ENCODE measurements around the gene ADAMTSL2.

ADAMTSL2 gene

DNA sequence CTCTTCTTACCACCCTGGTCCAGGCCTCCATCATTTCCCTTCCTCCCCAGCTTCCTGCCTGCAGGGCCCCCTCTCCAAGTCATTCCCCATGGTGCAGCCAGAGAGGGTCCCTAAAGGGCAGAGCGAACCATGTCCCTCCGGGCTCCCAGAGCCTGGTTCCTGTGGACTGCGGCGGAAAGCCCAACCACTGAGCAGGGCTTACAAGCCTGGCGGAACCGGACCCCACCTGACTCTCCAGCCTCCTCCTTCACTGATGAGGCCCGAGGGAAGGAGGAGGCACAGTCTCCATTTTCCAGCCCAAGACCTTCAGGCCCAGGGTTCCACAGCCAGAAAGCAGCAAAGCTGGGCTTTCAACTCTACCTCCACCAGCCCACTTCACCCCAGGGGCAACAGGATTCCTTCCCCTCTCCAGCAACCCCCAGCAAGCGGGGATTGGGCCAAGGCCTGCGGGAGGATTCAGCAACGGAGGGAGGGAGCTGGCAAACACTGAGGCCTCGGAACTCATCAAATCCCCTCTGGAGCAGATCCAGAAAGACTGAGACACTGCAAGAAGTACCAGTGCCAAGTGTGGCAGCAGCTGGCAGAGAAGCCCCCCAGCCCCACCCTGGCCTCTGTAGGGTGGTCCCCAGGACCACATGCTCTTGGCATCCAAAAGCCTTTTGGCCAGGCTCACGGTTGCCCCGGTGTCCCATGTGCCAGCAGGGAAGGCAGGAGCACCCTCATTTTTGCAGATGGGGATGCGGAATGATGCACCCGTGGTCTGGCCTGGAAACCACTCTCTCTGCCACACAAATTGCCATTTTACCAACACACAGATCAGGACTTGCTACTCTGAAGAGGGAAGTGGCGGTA lies 71.6 kb downstream of the ADAMTSL2 start (continued):
- TF ChIP-seq ZNF565 (CRISPR knock-in tag; conservative IDR thresholded peaks at IDR 0.05; ENCODE audit: low read depth): no peak
- TF ChIP-seq, protein P1, sequence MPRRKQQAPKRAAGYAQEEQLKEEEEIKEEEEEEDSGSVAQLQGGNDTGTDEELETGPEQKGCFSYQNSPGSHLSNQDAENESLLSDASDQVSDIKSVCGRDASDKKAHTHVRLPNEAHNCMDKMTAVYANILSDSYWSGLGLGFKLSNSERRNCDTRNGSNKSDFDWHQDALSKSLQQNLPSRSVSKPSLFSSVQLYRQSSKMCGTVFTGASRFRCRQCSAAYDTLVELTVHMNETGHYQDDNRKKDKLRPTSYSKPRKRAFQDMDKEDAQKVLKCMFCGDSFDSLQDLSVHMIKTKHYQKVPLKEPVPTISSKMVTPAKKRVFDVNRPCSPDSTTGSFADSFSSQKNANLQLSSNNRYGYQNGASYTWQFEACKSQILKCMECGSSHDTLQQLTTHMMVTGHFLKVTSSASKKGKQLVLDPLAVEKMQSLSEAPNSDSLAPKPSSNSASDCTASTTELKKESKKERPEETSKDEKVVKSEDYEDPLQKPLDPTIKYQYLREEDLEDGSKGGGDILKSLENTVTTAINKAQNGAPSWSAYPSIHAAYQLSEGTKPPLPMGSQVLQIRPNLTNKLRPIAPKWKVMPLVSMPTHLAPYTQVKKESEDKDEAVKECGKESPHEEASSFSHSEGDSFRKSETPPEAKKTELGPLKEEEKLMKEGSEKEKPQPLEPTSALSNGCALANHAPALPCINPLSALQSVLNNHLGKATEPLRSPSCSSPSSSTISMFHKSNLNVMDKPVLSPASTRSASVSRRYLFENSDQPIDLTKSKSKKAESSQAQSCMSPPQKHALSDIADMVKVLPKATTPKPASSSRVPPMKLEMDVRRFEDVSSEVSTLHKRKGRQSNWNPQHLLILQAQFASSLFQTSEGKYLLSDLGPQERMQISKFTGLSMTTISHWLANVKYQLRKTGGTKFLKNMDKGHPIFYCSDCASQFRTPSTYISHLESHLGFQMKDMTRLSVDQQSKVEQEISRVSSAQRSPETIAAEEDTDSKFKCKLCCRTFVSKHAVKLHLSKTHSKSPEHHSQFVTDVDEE (CRISPR knock-in tag; IDR thresholded peaks at IDR 0.05): no peak
- TF ChIP-seq ESRRG (CRISPR knock-in tag; IDR thresholded peaks at IDR 0.05): no peak
- TF ChIP-seq ZC3H10 (CRISPR knock-in tag; IDR thresholded peaks at IDR 0.05): no peak

DNA sequence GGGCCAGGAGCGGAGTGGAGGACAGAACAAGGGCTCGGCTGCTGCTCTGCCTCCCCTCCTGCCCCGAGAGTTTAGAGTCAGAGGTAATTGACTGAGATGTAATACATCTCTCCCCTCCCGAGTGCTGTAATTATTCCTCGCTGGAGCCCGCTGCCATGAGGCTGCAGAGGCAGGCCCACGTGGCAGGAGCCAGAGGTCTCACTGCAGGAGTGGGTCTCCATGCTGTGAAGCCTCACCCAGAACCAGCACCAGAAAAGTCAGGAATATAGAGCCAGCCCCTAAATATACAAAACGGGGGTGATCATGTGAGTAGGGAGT lies 72.2 kb downstream of the ADAMTSL2 start:
- no peak for ATAC-seq
- TF ChIP-seq ZC3H10 (CRISPR knock-in tag; IDR thresholded peaks at IDR 0.05): no peak
- no peak for TF ChIP-seq TOX (CRISPR knock-in tag; IDR thresholded peaks at IDR 0.05; ENCODE audit: borderline replicate concordance)
- TF ChIP-seq ESRRG (CRISPR knock-in tag; IDR thresholded peaks at IDR 0.05): no peak
- no peak for TF ChIP-seq ISL1 (CRISPR knock-in tag; IDR thresholded peaks at IDR 0.05)
- no peak for TF ChIP-seq PPARA (CRISPR knock-in tag; IDR thresholded peaks at IDR 0.05; ENCODE audit: borderline replicate concordance)
- TF ChIP-seq, protein P2, sequence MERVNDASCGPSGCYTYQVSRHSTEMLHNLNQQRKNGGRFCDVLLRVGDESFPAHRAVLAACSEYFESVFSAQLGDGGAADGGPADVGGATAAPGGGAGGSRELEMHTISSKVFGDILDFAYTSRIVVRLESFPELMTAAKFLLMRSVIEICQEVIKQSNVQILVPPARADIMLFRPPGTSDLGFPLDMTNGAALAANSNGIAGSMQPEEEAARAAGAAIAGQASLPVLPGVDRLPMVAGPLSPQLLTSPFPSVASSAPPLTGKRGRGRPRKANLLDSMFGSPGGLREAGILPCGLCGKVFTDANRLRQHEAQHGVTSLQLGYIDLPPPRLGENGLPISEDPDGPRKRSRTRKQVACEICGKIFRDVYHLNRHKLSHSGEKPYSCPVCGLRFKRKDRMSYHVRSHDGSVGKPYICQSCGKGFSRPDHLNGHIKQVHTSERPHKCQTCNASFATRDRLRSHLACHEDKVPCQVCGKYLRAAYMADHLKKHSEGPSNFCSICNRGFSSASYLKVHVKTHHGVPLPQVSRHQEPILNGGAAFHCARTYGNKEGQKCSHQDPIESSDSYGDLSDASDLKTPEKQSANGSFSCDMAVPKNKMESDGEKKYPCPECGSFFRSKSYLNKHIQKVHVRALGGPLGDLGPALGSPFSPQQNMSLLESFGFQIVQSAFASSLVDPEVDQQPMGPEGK (CRISPR knock-in tag; IDR thresholded peaks at IDR 0.05; ENCODE audit: borderline replicate concordance): no peak
- TF ChIP-seq, protein P3, sequence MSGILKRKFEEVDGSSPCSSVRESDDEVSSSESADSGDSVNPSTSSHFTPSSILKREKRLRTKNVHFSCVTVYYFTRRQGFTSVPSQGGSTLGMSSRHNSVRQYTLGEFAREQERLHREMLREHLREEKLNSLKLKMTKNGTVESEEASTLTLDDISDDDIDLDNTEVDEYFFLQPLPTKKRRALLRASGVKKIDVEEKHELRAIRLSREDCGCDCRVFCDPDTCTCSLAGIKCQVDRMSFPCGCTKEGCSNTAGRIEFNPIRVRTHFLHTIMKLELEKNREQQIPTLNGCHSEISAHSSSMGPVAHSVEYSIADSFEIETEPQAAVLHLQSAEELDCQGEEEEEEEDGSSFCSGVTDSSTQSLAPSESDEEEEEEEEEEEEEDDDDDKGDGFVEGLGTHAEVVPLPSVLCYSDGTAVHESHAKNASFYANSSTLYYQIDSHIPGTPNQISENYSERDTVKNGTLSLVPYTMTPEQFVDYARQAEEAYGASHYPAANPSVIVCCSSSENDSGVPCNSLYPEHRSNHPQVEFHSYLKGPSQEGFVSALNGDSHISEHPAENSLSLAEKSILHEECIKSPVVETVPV (CRISPR knock-in tag; IDR thresholded peaks at IDR 0.05): no peak
- TF ChIP-seq, protein P1 (CRISPR knock-in tag; IDR thresholded peaks at IDR 0.05): no peak
- no peak for TF ChIP-seq ZNF70 (CRISPR knock-in tag; IDR thresholded peaks at IDR 0.05)
- no peak for TF ChIP-seq GLIS3 (CRISPR knock-in tag; IDR thresholded peaks at IDR 0.05)
- no peak for TF ChIP-seq ARNTL (CRISPR knock-in tag; IDR thresholded peaks at IDR 0.05; ENCODE audit: borderline replicate concordance, low read depth)
- no peak for TF ChIP-seq ZNF8 (CRISPR knock-in tag; IDR thresholded peaks at IDR 0.05)
- TF ChIP-seq, protein P4, sequence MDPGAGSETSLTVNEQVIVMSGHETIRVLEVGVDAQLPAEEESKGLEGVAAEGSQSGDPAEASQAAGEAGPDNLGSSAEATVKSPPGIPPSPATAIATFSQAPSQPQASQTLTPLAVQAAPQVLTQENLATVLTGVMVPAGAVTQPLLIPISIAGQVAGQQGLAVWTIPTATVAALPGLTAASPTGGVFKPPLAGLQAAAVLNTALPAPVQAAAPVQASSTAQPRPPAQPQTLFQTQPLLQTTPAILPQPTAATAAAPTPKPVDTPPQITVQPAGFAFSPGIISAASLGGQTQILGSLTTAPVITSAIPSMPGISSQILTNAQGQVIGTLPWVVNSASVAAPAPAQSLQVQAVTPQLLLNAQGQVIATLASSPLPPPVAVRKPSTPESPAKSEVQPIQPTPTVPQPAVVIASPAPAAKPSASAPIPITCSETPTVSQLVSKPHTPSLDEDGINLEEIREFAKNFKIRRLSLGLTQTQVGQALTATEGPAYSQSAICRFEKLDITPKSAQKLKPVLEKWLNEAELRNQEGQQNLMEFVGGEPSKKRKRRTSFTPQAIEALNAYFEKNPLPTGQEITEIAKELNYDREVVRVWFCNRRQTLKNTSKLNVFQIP (CRISPR knock-in tag; IDR thresholded peaks at IDR 0.05; ENCODE audit: borderline replicate concordance, low read depth): no peak

DNA sequence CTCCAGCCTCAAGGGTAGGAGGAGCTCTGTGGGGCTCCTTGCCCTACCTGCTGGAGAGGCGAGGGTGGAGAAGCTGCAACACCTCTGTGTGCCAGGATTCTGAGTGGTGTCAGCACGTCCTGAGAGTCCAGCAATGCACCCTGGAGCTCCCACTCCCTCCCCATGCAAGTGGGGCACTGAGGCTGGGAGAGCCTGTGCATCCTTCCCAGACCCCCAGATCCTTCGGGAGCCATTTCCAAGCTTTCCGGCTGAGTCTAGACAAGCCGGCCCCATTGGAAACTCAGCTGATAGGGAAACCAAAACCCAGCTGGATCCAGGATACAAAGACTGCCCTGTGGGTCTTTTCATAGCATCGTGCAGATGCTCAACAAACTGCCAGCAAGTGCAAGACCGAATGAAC lies 72.9 kb downstream of the ADAMTSL2 start:
- ATAC-seq: no peak
- TF ChIP-seq GLIS3 (CRISPR knock-in tag; IDR thresholded peaks at IDR 0.05) (no peak), RARB (CRISPR knock-in tag; IDR thresholded peaks at IDR 0.05) (no peak), OSR1 (CRISPR knock-in tag; IDR thresholded peaks at IDR 0.05) (no peak), SNAI2 (CRISPR knock-in tag; IDR thresholded peaks at IDR 0.05) (no peak), ZNF8 (CRISPR knock-in tag; IDR thresholded peaks at IDR 0.05) (no peak), ZFP3 (CRISPR knock-in tag; IDR thresholded peaks at IDR 0.05) (no peak), TOX (CRISPR knock-in tag; IDR thresholded peaks at IDR 0.05; ENCODE audit: borderline replicate concordance) (no peak)
- TF ChIP-seq, protein P1 (CRISPR knock-in tag; IDR thresholded peaks at IDR 0.05): no peak
- TF ChIP-seq, protein P4 (CRISPR knock-in tag; IDR thresholded peaks at IDR 0.05; ENCODE audit: borderline replicate concordance, low read depth): no peak
- TF ChIP-seq, protein P5, sequence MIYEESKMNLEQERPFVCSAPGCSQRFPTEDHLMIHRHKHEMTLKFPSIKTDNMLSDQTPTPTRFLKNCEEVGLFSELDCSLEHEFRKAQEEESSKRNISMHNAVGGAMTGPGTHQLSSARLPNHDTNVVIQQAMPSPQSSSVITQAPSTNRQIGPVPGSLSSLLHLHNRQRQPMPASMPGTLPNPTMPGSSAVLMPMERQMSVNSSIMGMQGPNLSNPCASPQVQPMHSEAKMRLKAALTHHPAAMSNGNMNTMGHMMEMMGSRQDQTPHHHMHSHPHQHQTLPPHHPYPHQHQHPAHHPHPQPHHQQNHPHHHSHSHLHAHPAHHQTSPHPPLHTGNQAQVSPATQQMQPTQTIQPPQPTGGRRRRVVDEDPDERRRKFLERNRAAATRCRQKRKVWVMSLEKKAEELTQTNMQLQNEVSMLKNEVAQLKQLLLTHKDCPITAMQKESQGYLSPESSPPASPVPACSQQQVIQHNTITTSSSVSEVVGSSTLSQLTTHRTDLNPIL (CRISPR knock-in tag; IDR thresholded peaks at IDR 0.05; ENCODE audit: low read depth): no peak
